HG03103 (cell line): Measurements from ENCODE around the gene SFXN2.
"Not testable (repeated sequence)": the region's sequence is repeated elsewhere in the genome, so short reads cannot be mapped to it uniquely, and the experiment has no call there.

Source experiments
- ATAC-seq: cut with Tn5 transposase; IDR thresholded peaks from one replicate; pipeline ENCODE4 v1.9.1; 2021; ENCODE audit warnings: low read depth; ENCODE audit not compliant: unreplicated experiment

The SFXN2 gene

DNA sequence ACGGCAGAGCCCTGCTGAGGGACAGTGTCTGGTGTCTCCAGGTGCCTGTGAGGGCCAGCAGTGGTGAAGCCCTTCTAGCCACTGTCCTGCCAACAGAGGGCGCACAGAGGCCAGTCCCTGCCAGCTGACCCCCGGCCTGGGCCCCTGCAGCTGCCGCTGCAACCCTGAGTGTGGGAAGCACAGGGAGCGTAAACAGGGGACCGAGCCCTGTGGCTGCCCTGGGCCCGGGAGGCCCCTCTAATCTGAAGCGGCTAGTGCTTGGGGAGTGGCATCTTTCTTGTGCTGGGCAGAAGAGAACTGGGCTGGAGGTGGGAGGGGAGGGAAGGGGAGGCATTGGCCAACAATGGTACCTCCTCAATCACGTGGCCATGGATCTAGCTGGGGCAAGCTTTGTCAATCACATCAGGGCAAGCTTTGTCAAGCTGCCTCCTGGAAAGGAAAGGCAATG lies 35.6 kb upstream of the SFXN2 start:
- no peak for ATAC-seq

- no peak for ATAC-seq
Observed at GRCh38 chr10:102679596-102679995, 34.8 kb upstream of the SFXN2 start.

- ATAC-seq: no peak
Observed at GRCh38 chr10:102681696-102682095, 32.7 kb upstream of the SFXN2 start.

DNA sequence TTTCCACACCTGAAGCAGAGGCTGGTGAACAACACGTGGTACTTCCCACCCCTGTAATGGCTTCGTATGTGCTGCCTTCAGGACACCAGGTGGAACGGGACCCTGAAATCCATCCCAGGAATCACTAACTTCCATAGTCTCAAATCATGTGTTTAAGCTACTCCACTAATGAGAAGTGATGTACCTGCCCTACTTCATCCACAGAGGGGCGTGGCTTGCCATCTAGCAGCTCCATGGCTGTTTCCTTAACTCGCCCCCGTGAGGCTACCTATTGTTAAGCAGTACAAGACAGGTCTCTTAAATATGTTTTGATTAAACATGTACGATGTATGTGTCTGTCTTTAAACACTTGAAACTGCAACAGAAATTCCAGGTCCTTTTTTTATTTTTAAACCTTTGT lies 32.0 kb upstream of the SFXN2 start:
- no peak for ATAC-seq

DNA sequence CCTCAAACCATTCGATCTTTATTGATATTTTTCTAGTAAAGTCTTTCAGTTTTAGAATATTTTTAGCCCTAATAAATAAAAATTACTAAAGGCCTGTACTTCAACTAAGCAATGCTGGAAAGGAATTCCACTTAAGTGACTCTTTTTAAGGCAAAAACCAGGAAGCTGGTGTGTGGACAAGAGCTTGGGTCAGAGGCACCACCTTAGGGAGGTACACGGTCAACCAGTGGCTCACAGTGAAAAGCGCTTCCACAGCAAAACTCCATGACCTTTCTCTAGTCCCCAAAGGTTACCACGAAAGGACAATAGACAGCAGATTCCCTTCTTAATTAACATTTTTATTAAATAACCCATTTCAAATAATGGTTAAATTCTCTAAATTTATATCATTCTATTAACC lies 31.5 kb upstream of the SFXN2 start:
- no peak for ATAC-seq

- no peak for ATAC-seq
Observed at GRCh38 chr10:102683736-102684135, 30.7 kb upstream of the SFXN2 start.

DNA sequence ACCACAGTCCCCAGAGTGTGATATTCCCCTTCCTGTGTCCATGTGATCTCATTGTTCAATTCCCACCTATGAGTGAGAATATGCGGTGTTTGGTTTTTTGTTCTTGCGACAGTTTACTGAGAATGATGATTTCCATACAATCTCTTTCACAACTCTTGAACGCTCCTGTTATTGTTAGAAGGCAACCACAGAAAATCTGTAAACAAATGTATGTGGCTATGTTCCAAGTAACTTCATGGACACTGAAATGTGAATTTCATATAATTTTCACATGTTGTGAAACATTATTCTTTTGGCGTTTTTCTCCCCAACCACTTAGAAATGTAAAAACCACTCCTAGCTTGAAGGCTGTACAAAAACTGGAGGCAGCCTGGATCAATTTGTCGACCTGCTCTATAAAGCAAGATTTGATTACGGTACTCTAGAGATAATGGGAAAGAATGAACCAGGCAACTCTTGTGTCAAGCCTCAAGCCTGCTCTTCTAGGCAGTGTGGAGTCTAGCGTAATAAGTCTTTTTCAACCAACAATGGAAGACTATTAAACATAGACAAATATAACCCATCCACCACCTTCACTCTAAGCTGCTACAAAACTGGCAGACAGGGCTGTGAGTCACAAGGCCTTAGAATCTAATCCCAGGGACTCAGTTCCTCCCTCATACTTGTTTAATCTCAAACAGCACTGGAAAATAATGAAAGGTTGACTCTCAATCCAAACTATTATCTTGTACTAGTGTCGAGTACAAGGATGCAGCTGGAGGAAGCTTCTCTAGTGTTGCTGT lies 23.0 kb upstream of the SFXN2 start:
- no peak for ATAC-seq

GRCh38 chr10:102695401-102695800 lies 19.0 kb upstream of the SFXN2 start:
- ATAC-seq: not testable (repeated sequence)

DNA sequence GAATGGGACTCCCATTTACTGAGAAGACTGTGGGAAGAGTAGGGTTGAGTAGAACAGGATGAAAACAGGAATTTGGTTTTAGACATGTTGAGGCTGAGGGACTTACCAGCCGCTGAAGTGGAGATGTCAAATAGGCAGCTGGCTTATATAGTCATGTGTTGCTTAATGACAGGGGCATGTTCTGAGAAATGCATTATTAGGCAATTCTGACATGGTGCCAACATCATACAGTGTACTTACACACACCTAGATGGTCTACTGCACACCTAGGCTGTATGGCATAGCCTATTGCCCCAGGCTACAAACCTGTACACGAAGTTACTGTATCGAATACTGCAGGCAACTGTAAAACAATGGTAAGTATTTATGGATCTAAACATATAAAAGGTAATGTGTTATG lies 17.7 kb upstream of the SFXN2 start:
- no peak for ATAC-seq

DNA sequence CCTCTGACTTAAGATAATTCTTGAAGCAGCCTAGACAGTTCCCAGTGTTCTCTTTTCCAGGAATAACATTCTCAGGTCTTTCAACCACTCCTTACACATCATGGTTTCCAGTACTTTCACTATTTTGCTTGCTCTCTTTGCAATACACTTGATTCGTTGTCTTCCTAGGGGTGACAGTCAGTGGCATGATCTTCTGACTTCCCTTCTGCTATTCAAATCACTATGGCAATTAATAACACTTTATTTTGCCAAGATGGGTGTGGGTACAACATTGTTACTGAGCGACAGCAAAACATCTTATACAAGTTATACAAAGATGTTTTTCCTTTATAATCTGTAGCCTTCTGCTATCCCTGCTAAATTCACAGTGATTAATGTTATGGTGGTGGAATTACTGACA lies 15.5 kb upstream of the SFXN2 start:
- ATAC-seq: no peak

- no peak for ATAC-seq
Observed at GRCh38 chr10:102701272-102701671, 13.2 kb upstream of the SFXN2 start.

GRCh38 chr10:102701796-102702195 lies 12.6 kb upstream of the SFXN2 start:
- no peak for ATAC-seq

DNA sequence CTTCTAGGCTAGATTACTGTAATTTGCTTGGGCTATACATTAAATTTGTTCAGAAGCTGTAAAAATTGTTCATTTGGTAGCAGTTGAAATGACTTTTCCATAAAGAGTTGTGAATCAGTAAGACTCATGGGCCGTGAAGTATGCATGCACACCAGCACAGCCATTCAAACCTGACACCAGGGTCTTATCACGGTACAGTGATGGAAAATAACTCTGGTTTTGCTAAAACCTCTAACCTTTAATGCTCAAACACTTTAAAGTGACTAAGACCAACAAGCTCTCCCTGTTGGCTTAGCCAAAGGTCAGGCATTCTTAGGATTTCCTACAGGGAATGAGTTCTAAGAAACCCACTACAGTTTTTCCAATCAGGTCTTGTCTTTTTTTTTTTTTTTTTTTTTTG lies 11.7 kb upstream of the SFXN2 start:
- ATAC-seq: no peak

DNA sequence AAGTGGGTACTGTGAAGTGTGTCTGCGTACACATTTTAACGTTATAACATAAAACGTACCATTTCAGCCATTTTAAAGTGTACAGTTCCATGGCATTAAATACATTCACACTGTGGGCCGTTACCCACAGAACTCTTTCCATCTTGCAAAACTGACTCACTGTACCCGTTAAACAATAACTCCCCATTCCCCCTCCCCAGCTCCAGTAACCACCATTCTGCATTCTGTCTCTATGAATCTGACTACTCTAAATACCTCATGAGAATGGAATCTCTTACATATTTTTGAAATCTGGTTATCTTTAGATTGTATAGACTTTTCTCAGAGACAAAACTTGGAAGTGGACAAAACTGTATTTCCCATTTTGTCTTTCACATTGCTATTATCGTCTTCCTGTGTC lies 9.5 kb upstream of the SFXN2 start:
- no peak for ATAC-seq

- no peak for ATAC-seq
Observed at GRCh38 chr10:102705531-102705930, 8.9 kb upstream of the SFXN2 start.

- ATAC-seq: no peak
Observed at GRCh38 chr10:102710609-102711008, 3.8 kb upstream of the SFXN2 start.

DNA sequence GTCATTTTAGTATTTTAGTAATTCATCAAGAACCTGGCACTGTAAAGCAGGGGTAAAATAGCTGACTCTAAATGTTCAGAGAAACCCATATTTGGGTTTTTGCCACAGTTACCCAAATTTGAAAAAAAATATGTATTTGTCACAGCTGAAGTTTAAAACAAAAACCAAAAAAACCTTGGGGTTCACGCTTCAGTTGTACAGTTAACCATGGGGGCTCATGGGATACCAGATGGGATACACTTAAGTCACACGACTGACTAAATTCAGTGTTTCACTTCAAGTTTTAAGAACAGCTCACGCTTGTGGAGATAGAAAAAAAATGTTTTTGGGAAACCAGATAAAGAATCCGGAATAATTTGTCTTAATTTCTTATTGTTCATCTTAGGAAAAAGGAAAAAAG lies 2.3 kb upstream of the SFXN2 start:
- no peak for ATAC-seq

DNA sequence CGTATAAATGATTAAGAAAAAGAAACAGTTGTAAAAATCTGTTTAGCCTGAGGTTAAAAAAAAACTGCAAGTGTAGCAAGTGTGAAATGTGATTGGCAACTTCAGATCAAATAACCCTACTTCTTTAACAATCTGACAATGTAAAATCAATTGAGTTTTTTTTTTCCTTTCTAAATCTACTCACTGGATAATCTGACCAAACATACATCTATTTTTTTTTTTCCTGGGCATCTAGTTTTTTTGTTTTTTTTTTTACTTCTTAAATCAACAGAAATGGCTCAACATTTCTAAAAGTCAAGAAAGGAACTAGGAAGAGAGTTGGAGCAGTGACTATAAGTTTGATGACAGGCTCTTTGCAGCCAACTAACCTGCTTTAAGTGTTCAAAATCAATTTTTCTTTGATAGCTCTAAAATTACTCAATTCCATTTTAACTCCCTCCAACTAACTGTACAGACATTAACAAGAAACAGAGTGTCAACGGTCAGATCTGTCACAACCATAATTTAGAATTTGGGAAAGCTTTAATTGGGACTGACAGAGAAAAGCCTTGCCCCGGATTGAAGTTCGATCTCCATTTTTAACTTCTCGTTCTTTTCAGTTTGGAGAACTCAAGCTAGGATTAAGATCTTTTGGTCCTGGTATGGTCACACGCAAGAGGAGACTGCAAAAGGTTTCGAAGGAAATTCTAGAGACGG lies 1.4 kb upstream of the SFXN2 start:
- no peak for ATAC-seq

DNA sequence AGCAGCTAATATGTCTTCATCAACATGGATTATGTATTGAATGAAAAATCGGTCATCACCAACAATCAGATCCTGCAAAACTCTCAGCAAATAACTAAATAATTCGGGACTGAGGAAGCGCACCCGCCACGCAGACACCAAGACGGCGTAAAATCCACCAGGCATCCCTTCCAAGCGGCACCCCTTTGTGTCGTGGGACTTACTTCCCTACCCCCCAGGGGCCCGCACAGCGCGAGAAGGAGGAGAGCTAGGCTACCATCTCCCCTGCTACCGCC lies 960 bp upstream of the SFXN2 start:
- peak; percentile 34 for ATAC-seq

- peak; percentile 78 for ATAC-seq
Observed at GRCh38 chr10:102713814-102714620, 419 bp upstream of the SFXN2 start, which contains the start of gene ARL3. ARL3 (minus strand) TSS chr10:102714397; CDS start chr10:102714275, 122 bp downstream.

DNA sequence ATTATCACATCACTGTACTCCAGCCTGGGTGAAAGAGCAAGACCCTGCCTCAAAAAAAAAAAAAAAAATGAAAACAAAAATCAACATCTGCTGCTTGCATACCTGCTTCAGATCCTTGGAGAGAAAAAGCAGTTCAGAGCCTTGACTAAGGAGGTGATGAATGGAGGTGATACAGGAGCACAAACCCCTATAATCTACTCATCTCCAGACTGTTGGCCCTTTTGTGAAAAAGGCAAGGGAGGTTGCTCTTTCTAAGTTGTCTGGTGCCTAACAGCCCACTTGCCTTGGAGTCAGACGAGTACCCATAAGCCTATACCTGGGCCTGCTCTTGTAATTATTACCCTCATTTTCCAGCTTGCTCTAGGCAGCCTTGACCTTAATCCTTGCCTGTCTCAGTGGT lies 1.4 kb downstream of the SFXN2 start:
- no peak for ATAC-seq
